ENCODE data around the gene HOXB5.

Gene HOXB5

DNA sequence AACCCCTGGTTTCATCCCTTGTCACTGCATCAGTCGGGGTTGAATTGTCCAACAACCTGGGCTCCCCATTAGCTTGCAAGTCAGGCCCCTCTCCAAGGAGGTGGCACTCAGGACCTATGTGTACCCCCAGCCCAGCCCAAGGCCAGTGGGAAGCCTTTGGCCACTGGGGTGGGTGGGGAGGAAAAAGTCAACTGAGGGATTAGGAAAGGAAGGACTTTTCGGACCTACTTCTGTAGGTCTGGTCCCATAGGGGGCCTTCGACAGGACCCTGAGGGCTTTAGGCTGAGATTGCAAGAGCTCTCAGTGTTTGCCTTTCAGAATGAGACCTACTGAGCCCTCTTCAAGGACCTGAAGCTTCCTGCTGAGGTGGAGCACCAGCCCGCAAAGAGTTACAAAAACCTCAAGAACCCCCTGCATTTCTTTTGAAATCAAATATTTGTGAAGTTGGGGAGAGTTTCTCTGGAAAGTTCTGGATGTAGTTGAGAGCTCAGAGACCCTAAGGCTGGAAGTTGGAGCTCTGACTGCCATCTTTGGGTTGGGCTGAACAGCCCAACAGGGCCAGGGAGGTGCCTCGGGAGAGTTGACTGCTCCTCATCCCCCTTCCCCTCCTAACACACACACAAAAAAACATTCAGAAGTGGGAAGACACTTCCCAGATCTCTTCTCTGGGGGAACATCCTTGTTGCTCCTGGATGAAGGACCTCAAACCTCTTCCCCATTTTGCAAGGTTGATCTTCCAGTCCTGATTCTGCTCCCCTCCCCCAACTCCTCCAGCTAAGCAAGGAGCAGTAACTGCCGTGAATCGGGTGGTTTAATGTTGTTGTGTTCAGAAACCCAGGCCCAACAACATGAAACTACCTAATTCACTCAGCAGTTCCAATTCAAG lies 38.4 kb upstream of the HOXB5 start:
- Histone ChIP-seq H3K27ac (ENCODE audit: extremely low read depth, low read depth, low read length) (no peak overlapping the region), H3K4me3 (ENCODE audit: low read depth, low read length) (no peak overlapping the region), H3K4me1 (ENCODE audit: control insufficient read depth, insufficient read depth, low read length) (peaks cover 4% of the 10 kb centered on the region; the same call in 1 of the 2 replicates), H3K36me3 (ENCODE audit: control insufficient read depth in 2 of 2, insufficient read depth in 1 of 2, low read length in 2 of 2) (peaks cover 8 to 52% of the 10 kb centered on the region in 2 experiments; a peak in 2 of 3 replicates), H3K9me3 (ENCODE audit: control insufficient read depth, insufficient read depth, low read depth, low read length) (no peaks in the 10 kb centered on the region)
- CTCF ChIA-PET: interaction anchor here (0.8 to 1.9 kb wide), 3 partner anchors 92 to 324 kb away, joined by 3 to 5 read pairs (median 3); no protein-coding TSS in a partner anchor
- POLR2A ChIA-PET: interaction anchor here (0.6 kb wide), 1 partner anchor 30 kb away, joined by 3 read pairs; no protein-coding TSS in a partner anchor
- TF ChIP-seq, protein P1, sequence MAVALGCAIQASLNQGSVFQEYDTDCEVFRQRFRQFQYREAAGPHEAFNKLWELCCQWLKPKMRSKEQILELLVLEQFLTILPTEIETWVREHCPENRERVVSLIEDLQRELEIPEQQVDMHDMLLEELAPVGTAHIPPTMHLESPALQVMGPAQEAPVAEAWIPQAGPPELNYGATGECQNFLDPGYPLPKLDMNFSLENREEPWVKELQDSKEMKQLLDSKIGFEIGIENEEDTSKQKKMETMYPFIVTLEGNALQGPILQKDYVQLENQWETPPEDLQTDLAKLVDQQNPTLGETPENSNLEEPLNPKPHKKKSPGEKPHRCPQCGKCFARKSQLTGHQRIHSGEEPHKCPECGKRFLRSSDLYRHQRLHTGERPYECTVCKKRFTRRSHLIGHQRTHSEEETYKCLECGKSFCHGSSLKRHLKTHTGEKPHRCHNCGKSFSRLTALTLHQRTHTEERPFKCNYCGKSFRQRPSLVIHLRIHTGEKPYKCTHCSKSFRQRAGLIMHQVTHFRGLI (tag by site-specific recombination; IDR thresholded peaks at IDR 0.05): peak; percentile 83
- TF ChIP-seq ZNF184 (tag by site-specific recombination; IDR thresholded peaks at IDR 0.05) (no peak), ZNF366 (tag by site-specific recombination; conservative IDR thresholded peaks at IDR 0.05) (no peak), ZNF221 (tag by site-specific recombination; IDR thresholded peaks at IDR 0.05; ENCODE audit: borderline replicate concordance) (no peak), ZIC2 (tag by site-specific recombination; IDR thresholded peaks at IDR 0.05) (0 out of 2 replicates have a peak, but pooled peaks have one; percentile 43)

DNA sequence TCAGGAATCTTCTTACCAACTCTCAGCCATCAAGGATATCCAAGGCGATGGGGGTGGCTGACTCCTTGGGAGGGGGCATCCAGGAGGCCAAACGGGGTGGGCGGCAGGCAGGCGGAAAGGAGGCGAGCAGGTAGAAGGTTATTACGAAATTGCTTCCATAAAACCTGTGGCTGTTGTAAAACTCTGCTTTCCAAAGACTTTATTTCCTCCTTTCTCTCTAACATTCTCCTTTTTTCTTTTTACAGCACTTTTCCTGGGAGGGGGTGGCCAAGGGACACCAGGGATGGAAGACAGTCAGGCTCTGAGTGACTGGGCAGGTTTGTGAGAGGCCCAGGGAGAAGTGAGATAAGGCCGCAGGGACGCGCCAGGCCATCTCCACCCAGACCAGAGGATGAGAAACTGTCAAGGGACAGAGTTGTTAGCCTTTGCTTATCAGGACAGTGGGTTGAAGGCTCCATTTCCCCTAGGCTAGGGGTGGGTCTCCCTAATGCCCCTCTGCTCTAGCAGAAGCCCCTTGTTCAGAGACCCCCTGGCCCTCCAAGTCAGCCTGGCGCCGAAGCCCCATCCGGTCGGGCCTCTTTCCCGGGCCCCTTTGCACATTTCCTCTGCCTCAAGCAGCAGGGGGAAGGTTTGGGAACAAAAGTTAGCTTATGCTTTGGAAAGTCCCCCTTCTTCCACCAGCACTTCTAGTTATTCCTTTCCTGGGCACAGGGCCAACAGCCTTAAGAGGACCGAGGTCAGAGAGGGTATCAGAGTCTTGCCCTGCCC lies 37.5 kb upstream of the HOXB5 start:
- no peak overlapping the region for H3K4me3 ChIP-seq (ENCODE audit: low read depth, low read length)
- H3K36me3 ChIP-seq (ENCODE audit: control insufficient read depth in 2 of 2, insufficient read depth in 1 of 2, low read length in 2 of 2): peaks cover 8 to 47% of the 10 kb centered on the region in 2 experiments; a peak in 2 of 3 replicates
- POLR2A ChIA-PET: interaction anchor here (0.6 kb wide), 1 partner anchor 29 kb away, joined by 3 read pairs; no protein-coding TSS in a partner anchor
- CTCF ChIA-PET: interaction anchor here (1.9 kb wide), 1 partner anchor 323 kb away, joined by 5 read pairs; no protein-coding TSS in a partner anchor
- peaks cover 6% of the 10 kb centered on the region; the same call in 1 of the 2 replicates for H3K4me1 ChIP-seq (ENCODE audit: control insufficient read depth, insufficient read depth, low read length)
- no peak overlapping the region for H3K27ac ChIP-seq (ENCODE audit: extremely low read depth, low read depth, low read length)
- no peaks in the 10 kb centered on the region for H3K9me3 ChIP-seq (ENCODE audit: control insufficient read depth, insufficient read depth, low read depth, low read length)
- no peak for TF ChIP-seq ZNF394 (tag by site-specific recombination; IDR thresholded peaks at IDR 0.05; ENCODE audit: borderline replicate concordance)
- no peak for TF ChIP-seq ZFP3 (tag by site-specific recombination; IDR thresholded peaks at IDR 0.05; ENCODE audit: low read depth)
- no peak for TF ChIP-seq ZNF223 (tag by site-specific recombination; IDR thresholded peaks at IDR 0.05)
- TF ChIP-seq, protein P2, sequence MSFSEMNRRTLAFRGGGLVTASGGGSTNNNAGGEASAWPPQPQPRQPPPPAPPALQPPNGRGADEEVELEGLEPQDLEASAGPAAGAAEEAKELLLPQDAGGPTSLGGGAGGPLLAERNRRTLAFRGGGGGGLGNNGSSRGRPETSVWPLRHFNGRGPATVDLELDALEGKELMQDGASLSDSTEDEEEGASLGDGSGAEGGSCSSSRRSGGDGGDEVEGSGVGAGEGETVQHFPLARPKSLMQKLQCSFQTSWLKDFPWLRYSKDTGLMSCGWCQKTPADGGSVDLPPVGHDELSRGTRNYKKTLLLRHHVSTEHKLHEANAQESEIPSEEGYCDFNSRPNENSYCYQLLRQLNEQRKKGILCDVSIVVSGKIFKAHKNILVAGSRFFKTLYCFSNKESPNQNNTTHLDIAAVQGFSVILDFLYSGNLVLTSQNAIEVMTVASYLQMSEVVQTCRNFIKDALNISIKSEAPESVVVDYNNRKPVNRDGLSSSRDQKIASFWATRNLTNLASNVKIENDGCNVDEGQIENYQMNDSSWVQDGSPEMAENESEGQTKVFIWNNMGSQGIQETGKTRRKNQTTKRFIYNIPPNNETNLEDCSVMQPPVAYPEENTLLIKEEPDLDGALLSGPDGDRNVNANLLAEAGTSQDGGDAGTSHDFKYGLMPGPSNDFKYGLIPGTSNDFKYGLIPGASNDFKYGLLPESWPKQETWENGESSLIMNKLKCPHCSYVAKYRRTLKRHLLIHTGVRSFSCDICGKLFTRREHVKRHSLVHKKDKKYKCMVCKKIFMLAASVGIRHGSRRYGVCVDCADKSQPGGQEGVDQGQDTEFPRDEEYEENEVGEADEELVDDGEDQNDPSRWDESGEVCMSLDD (tag by site-specific recombination; IDR thresholded peaks at IDR 0.05): no peak
- TF ChIP-seq, protein P3, sequence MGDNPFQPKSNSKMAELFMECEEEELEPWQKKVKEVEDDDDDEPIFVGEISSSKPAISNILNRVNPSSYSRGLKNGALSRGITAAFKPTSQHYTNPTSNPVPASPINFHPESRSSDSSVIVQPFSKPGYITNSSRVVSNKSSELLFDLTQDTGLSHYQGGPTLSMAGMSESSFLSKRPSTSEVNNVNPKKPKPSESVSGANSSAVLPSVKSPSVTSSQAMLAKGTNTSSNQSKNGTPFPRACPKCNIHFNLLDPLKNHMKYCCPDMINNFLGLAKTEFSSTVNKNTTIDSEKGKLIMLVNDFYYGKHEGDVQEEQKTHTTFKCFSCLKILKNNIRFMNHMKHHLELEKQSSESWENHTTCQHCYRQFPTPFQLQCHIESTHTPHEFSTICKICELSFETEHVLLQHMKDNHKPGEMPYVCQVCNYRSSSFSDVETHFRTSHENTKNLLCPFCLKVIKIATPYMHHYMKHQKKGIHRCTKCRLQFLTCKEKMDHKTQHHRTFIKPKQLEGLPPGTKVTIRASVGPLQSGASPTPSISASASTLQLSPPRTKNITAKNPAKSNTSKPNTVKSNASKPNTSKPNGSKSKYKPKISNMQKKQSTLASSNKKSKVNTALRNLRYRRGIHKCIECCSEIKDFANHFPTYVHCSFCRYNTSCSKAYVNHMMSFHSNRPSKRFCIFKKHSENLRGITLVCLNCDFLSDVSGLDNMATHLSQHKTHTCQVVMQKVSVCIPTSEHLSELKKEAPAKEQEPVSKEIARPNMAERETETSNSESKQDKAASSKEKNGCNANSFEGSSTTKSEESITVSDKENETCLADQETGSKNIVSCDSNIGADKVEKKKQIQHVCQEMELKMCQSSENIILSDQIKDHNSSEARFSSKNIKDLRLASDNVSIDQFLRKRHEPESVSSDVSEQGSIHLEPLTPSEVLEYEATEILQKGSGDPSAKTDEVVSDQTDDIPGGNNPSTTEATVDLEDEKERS (tag by site-specific recombination; IDR thresholded peaks at IDR 0.05): no peak
- no peak for TF ChIP-seq ZNF324 (tag by site-specific recombination; IDR thresholded peaks at IDR 0.05)
- no peak for TF ChIP-seq ZNF202 (tag by site-specific recombination; IDR thresholded peaks at IDR 0.05; ENCODE audit: borderline replicate concordance)
- TF ChIP-seq EGR2 (tag by site-specific recombination; IDR thresholded peaks at IDR 0.05; ENCODE audit: low read depth): 0 out of 2 replicates have a peak, but pooled peaks have one; percentile 11
- TF ChIP-seq ZNF558 (tag by site-specific recombination; IDR thresholded peaks at IDR 0.05): no peak
- no peak for TF ChIP-seq ZNF623 (tag by site-specific recombination; IDR thresholded peaks at IDR 0.05)
- no peak for TF ChIP-seq ZNF510 (tag by site-specific recombination; IDR thresholded peaks at IDR 0.05; ENCODE audit: insufficient replicate concordance)
- no peak for TF ChIP-seq ZFP69B (tag by site-specific recombination; IDR thresholded peaks at IDR 0.05)
- no peak for TF ChIP-seq HOXC10 (CRISPR knock-in tag; IDR thresholded peaks at IDR 0.05)
- no peak for TF ChIP-seq ZNF221 (tag by site-specific recombination; IDR thresholded peaks at IDR 0.05; ENCODE audit: borderline replicate concordance)
- TF ChIP-seq PRDM1 (tag by site-specific recombination; IDR thresholded peaks at IDR 0.05): peak; percentile 63
- no peak for TF ChIP-seq ZNF433 (tag by site-specific recombination; IDR thresholded peaks at IDR 0.05; ENCODE audit: low read depth)
- no peak for TF ChIP-seq ZNF211 (tag by site-specific recombination; IDR thresholded peaks at IDR 0.05; ENCODE audit: low read depth)
- TF ChIP-seq ZFHX2 (tag by site-specific recombination; conservative IDR thresholded peaks at IDR 0.05): peak; percentile 31; the same call in 1 of the 2 replicates
- no peak for TF ChIP-seq FEZF1 (tag by site-specific recombination; IDR thresholded peaks at IDR 0.05)
